H9 (cell line): ENCODE data around the gene ENG. TPM values are rescaled to one million over a fixed set of nuclear protein-coding genes. Genes with fewer than 3 reads are reported as not detected.

ENCODE experiments used
- DNase-seq: peaks from one replicate; pipeline ENCODE4 v3.0.0-alpha.2; 2017
- H2AFZ ChIP-seq: one replicate; pipeline ENCODE4 v1.6.1; 2013; ENCODE audit warnings: mild to moderate bottlenecking, low read length, control low read depth, moderate library complexity
- H2AK5ac ChIP-seq: 2 replicates; pipeline ENCODE4 v1.6.1; 2013; ENCODE audit warnings: low read length, control low read depth, mixed read lengths; ENCODE audit not compliant: insufficient read length
- H2BK120ac ChIP-seq: one replicate; pipeline ENCODE4 v1.6.1; 2013; ENCODE audit warnings: low read depth, mild to moderate bottlenecking, low read length, control low read depth, inconsistent platforms; ENCODE audit not compliant: poor library complexity, severe bottlenecking
- H2BK12ac ChIP-seq: 2 replicates; pipeline ENCODE4 v1.6.1; 2013; ENCODE audit warnings: low read length, control low read depth, mixed read lengths, low read depth; ENCODE audit not compliant: insufficient read length
- H2BK15ac ChIP-seq: 2 replicates; pipeline ENCODE4 v1.6.1; 2013; ENCODE audit warnings: low read depth, low read length, control low read depth
- H2BK20ac ChIP-seq: one replicate; pipeline ENCODE4 v1.6.1; 2013; ENCODE audit warnings: low read depth, mild to moderate bottlenecking, low read length, control low read depth, inconsistent platforms; ENCODE audit not compliant: poor library complexity, severe bottlenecking
- H2BK5ac ChIP-seq: 2 replicates; pipeline ENCODE4 v1.6.1; 2013; ENCODE audit warnings: low read length, control low read depth, mixed read lengths; ENCODE audit not compliant: insufficient read length
- H3K14ac ChIP-seq: 2 replicates; pipeline ENCODE4 v1.6.1; 2013; ENCODE audit warnings: low read length, control low read depth; ENCODE audit not compliant: insufficient read depth
- H3K18ac ChIP-seq: 2 replicates; pipeline ENCODE4 v1.6.1; 2013; ENCODE audit warnings: low read depth, mild to moderate bottlenecking, mixed read lengths, low read length, control low read depth; ENCODE audit not compliant: insufficient read length
- H3K23ac ChIP-seq: 2 replicates; pipeline ENCODE4 v1.6.1; 2013; ENCODE audit warnings: low read length, control low read depth, mixed read lengths, low read depth; ENCODE audit not compliant: insufficient read length
- H3K23me2 ChIP-seq: 2 replicates; pipeline ENCODE4 v1.6.1; 2013; ENCODE audit warnings: low read depth, mild to moderate bottlenecking, mixed read lengths, low read length, control low read depth; ENCODE audit not compliant: insufficient read length, poor library complexity, severe bottlenecking
- H3K27ac ChIP-seq: 2 replicates; pipeline ENCODE4 v1.5.1; 2013; ENCODE audit warnings: low read length, control low read depth, mixed read lengths, low read depth; ENCODE audit not compliant: insufficient read length
- H3K27me3 ChIP-seq: 2 replicates; pipeline ENCODE4 v1.6.1; 2013; ENCODE audit warnings: low read length, control low read depth, inconsistent platforms; ENCODE audit not compliant: insufficient read depth
- H3K4ac ChIP-seq: 2 replicates; pipeline ENCODE4 v1.6.1; 2013; ENCODE audit warnings: low read depth, mild to moderate bottlenecking, control low read depth, inconsistent platforms, low read length, moderate library complexity
- H3K4me1 ChIP-seq: 2 replicates; pipeline ENCODE4 v1.6.1; 2013; ENCODE audit warnings: low read length, control low read depth, inconsistent platforms; ENCODE audit not compliant: insufficient read depth
- H3K4me2 ChIP-seq: 2 replicates; pipeline ENCODE4 v1.6.1; 2013; ENCODE audit warnings: low read length, control low read depth, mixed read lengths; ENCODE audit not compliant: insufficient read length, insufficient read depth
- H3K56ac ChIP-seq: 2 replicates; pipeline ENCODE4 v1.6.1; 2013; ENCODE audit warnings: low read depth, mild to moderate bottlenecking, mixed read lengths, low read length, control low read depth; ENCODE audit not compliant: insufficient read length
- H3K79me1 ChIP-seq: 2 replicates; pipeline ENCODE4 v1.6.1; 2013; ENCODE audit warnings: low read depth, mild to moderate bottlenecking, moderate library complexity, low read length, control low read depth, inconsistent platforms; ENCODE audit not compliant: insufficient read depth, poor library complexity, severe bottlenecking
- H3K79me2 ChIP-seq: 2 replicates; pipeline ENCODE4 v1.6.1; 2013; ENCODE audit warnings: low read length, control low read depth, inconsistent platforms; ENCODE audit not compliant: insufficient read depth
- H3K9ac ChIP-seq: 2 replicates; pipeline ENCODE4 v1.6.1; 2013; ENCODE audit warnings: low read length, control low read depth, mixed read lengths; ENCODE audit not compliant: insufficient read length; ENCODE audit errors: extremely low read depth
- H3K9me3 ChIP-seq: one replicate; pipeline ENCODE4 v1.6.1; 2013; ENCODE audit warnings: low read depth, low read length, inconsistent platforms; ENCODE audit not compliant: control insufficient read depth
- H3T11ph ChIP-seq: one replicate; pipeline ENCODE4 v1.6.1; 2013; ENCODE audit warnings: mild to moderate bottlenecking, low read length, control low read depth, inconsistent platforms
- H4K20me1 ChIP-seq: one replicate; pipeline ENCODE4 v1.6.1; 2013; ENCODE audit not compliant: control insufficient read depth, insufficient read length, insufficient read depth
- H4K5ac ChIP-seq: 2 replicates; pipeline ENCODE4 v1.6.1; 2013; ENCODE audit warnings: low read depth, mild to moderate bottlenecking, mixed read lengths, low read length, control low read depth; ENCODE audit not compliant: insufficient read length
- H4K8ac ChIP-seq: replicated peaks from 2 replicates; pipeline ENCODE4 v1.6.1; 2013; ENCODE audit warnings: low read length, control low read depth, mixed read lengths, low read depth; ENCODE audit not compliant: insufficient read length
- H4K91ac ChIP-seq: 2 replicates; pipeline ENCODE4 v1.6.1; 2013; ENCODE audit warnings: low read depth, mild to moderate bottlenecking, moderate library complexity, mixed read lengths, low read length, control low read depth; ENCODE audit not compliant: insufficient read length
- H3K27ac Mint-ChIP-seq, 3 experiments: 2 replicates in 2 of 3; 3 replicates in 1 of 3; pipeline ENCODE4 v1.8.0; 2020 to 2021; ENCODE audit warnings: mixed read lengths in 3 of 3, mild to moderate bottlenecking in 1 of 3, moderate library complexity in 1 of 3
- H3K27me3 Mint-ChIP-seq: 2 replicates; pipeline ENCODE4 v1.8.0; 2021; ENCODE audit warnings: low read depth, mild to moderate bottlenecking, moderate library complexity, mixed read lengths
- H3K36me3 Mint-ChIP-seq, 3 experiments: 2 replicates in 2 of 3; 3 replicates in 1 of 3; pipeline ENCODE4 v1.8.0; 2020 to 2021; ENCODE audit warnings: low read depth in 3 of 3, mixed read lengths in 3 of 3; ENCODE audit not compliant: insufficient read depth in 1 of 3
- H3K4me1 Mint-ChIP-seq, 2 experiments: 2 replicates each; pipeline ENCODE4 v1.8.0; 2020; ENCODE audit warnings: mixed read lengths in 2 of 2
- H3K4me3 Mint-ChIP-seq, 2 experiments: 2 replicates in 1 of 2; 3 replicates in 1 of 2; pipeline ENCODE4 v1.8.0; 2020 to 2021; ENCODE audit warnings: mild to moderate bottlenecking in 2 of 2, mixed read lengths in 2 of 2, moderate library complexity in 1 of 2
- H3K9me3 Mint-ChIP-seq, 2 experiments: 2 replicates in 1 of 2; 3 replicates in 1 of 2; pipeline ENCODE4 v1.8.0; 2020; ENCODE audit warnings: mild to moderate bottlenecking in 2 of 2, mixed read lengths in 2 of 2, moderate library complexity in 1 of 2
- WGBS: extraction: QIAGEN DNeasy Blood & Tissue Kit; methylation state at CpG from one replicate; pipeline ENCODE4 v1.1.7; 2013; ENCODE audit warnings: missing lambda C conversion rate, low lambda C conversion rate, mixed read lengths; ENCODE audit not compliant: insufficient read length; ENCODE audit errors: extremely low coverage; 5-methylcytosine and 5-hydroxymethylcytosine counted together
- total RNA-seq: library from RNA; stranded (reverse); gene quantifications from 2 replicates; pipeline ENCODE4 v1.2.1, GENCODE V29; 2021
- TF ChIP-seq, protein P1 (sequence below): fragments of 200-600 bp; sonication (generic); conservative IDR thresholded peaks from 3 replicates; pipeline ENCODE4 v1.8.0; 2021; ENCODE audit warnings: antibody characterized with exemption, mild to moderate bottlenecking

Gene ENG
- total RNA-seq, 1 experiment from 2014 or later: 2.1 TPM

- Histone ChIP-seq H3K56ac (no peak overlapping the region), H3K79me2 (peaks cover 3% of the 10 kb centered on the region; the same call in 1 of the 2 replicates), H3K9ac (no peak overlapping the region), H2AK5ac (no peak overlapping the region), H2AFZ (no peak overlapping the region), H4K20me1 (no peaks in the 10 kb centered on the region), H3K27me3 (no peaks in the 10 kb centered on the region), H3K23me2 (peaks cover 2% of the 10 kb centered on the region), H3K9me3 (no peaks in the 10 kb centered on the region), H3T11ph (no peak overlapping the region), H3K27ac (no peak overlapping the region), H2BK15ac (no peak overlapping the region), H3K4ac (no peak overlapping the region), H2BK20ac (no peak overlapping the region), H4K5ac (no peak overlapping the region), H3K23ac (no peak overlapping the region), H3K79me1 (peaks cover 16% of the 10 kb centered on the region), H4K91ac (no peak overlapping the region), H3K4me1 (no peaks in the 10 kb centered on the region), H2BK5ac (no peak overlapping the region), H2BK12ac (no peak overlapping the region), H2BK120ac (no peak overlapping the region), H3K4me2 (no peak overlapping the region), H3K18ac (no peak overlapping the region), H3K14ac (no peak overlapping the region), H4K8ac (no peak overlapping the region)
- TF ChIP-seq, protein P1, sequence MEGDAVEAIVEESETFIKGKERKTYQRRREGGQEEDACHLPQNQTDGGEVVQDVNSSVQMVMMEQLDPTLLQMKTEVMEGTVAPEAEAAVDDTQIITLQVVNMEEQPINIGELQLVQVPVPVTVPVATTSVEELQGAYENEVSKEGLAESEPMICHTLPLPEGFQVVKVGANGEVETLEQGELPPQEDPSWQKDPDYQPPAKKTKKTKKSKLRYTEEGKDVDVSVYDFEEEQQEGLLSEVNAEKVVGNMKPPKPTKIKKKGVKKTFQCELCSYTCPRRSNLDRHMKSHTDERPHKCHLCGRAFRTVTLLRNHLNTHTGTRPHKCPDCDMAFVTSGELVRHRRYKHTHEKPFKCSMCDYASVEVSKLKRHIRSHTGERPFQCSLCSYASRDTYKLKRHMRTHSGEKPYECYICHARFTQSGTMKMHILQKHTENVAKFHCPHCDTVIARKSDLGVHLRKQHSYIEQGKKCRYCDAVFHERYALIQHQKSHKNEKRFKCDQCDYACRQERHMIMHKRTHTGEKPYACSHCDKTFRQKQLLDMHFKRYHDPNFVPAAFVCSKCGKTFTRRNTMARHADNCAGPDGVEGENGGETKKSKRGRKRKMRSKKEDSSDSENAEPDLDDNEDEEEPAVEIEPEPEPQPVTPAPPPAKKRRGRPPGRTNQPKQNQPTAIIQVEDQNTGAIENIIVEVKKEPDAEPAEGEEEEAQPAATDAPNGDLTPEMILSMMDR: no peak
- WGBS: no CpG with 5 or more reads among the region's 26 CpGs
- no peak for DNase-seq
- Mint-ChIP-seq H3K27ac (peak overlapping the region in 1 of 3 experiments; percentile 72; a peak in 2 of 7 replicates), H3K4me1 (peaks cover 9 to 29% of the 10 kb centered on the region in 2 experiments), H3K27me3 (peaks cover 6% of the 10 kb centered on the region), H3K36me3 (peaks cover 41 to 59% (median 58%) of the 10 kb centered on the region in 3 experiments), H3K4me3 (no peak overlapping the region), H3K9me3 (no peaks in the 10 kb centered on the region)
Measured at GRCh38 chr9:127788337-127789011, 66.0 kb downstream of the ENG start.
